MM.1S (cell line): ENCODE data around the gene LILRA2.

Experiments used
- EZH2 ChIP-seq: fragments of 300-600 bp; sonication (generic); optimal IDR thresholded peaks from 2 replicates; pipeline ENCODE3; 2017; ENCODE audit warnings: low read depth, mild to moderate bottlenecking, antibody characterized with exemption, low read length, mixed read lengths
- EZH2phosphoT487 ChIP-seq: fragments of 300-600 bp; sonication (generic); IDR thresholded peaks from 2 replicates; pipeline ENCODE4 v1.6.1; 2018; ENCODE audit warnings: antibody characterized with exemption, low read length
- TF ChIP-seq, protein P1 (sequence below): fragments of 300-600 bp; sonication (generic); IDR thresholded peaks from 2 replicates; pipeline ENCODE4 v1.5.1; 2016; ENCODE audit warnings: antibody characterized with exemption, low read length, mixed read lengths

- TF ChIP-seq, protein P1, sequence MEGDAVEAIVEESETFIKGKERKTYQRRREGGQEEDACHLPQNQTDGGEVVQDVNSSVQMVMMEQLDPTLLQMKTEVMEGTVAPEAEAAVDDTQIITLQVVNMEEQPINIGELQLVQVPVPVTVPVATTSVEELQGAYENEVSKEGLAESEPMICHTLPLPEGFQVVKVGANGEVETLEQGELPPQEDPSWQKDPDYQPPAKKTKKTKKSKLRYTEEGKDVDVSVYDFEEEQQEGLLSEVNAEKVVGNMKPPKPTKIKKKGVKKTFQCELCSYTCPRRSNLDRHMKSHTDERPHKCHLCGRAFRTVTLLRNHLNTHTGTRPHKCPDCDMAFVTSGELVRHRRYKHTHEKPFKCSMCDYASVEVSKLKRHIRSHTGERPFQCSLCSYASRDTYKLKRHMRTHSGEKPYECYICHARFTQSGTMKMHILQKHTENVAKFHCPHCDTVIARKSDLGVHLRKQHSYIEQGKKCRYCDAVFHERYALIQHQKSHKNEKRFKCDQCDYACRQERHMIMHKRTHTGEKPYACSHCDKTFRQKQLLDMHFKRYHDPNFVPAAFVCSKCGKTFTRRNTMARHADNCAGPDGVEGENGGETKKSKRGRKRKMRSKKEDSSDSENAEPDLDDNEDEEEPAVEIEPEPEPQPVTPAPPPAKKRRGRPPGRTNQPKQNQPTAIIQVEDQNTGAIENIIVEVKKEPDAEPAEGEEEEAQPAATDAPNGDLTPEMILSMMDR = no peak
- TF ChIP-seq EZH2 (no peak), EZH2phosphoT487 (no peak)
Observed at GRCh38 chr19:54609356-54609791, 35.8 kb downstream of the LILRA2 start.
